ENCODE measurements around the gene MSI2.

GRCh38 chr17:57620576-57620975 lies 364.3 kb downstream of the MSI2 start:
- TF ChIP-seq CTCF (IDR thresholded peaks at IDR 0.05) (no peak), POLR2A (IDR thresholded peaks at IDR 0.05) (no peak)

Data from suprapubic skin (tissue), 3 donors.